ENCODE results near the gene OR6M1.

The OR6M1 gene

GRCh38 chr11:123806249-123806648, at the start of gene OR6M1:
OR6M1 (minus strand) TSS chr11:123806349; CDS start chr11:123806349, 0 bp downstream.
- DNase-seq = no peak

- DNase-seq = no peak
Measured at GRCh38 chr11:123853038-123853437, 46.9 kb upstream of the OR6M1 start.

GRCh38 chr11:123852321-123852720, 46.2 kb upstream of the OR6M1 start:
- no peak for DNase-seq

- DNase-seq = no peak
Measured at GRCh38 chr11:123851110-123851509, 45.0 kb upstream of the OR6M1 start.

GRCh38 chr11:123841174-123841573, 35.0 kb upstream of the OR6M1 start:
- no peak for DNase-seq

- DNase-seq = no peak
Measured at GRCh38 chr11:123839131-123839530, 33.0 kb upstream of the OR6M1 start.

- no peak for DNase-seq
Measured at GRCh38 chr11:123838659-123839058, 32.5 kb upstream of the OR6M1 start.

- DNase-seq = no peak
Measured at GRCh38 chr11:123838199-123838598, 32.0 kb upstream of the OR6M1 start.

GRCh38 chr11:123833095-123833494, 26.9 kb upstream of the OR6M1 start:
- no peak for DNase-seq

GRCh38 chr11:123829745-123830144, 23.6 kb upstream of the OR6M1 start:
- no peak for DNase-seq

- DNase-seq = no peak
Measured at GRCh38 chr11:123822599-123822998, 16.4 kb upstream of the OR6M1 start.

- peak; percentile 27 for DNase-seq
Measured at GRCh38 chr11:123822032-123822431, 15.9 kb upstream of the OR6M1 start.

GRCh38 chr11:123815122-123815521, 9.0 kb upstream of the OR6M1 start:
- no peak for DNase-seq

- no peak for DNase-seq
Measured at GRCh38 chr11:123801765-123802164, 4.4 kb downstream of the OR6M1 start.

GRCh38 chr11:123800036-123800435, 6.1 kb downstream of the OR6M1 start:
- no peak for DNase-seq

- no peak for DNase-seq
Measured at GRCh38 chr11:123799438-123799837, 6.7 kb downstream of the OR6M1 start.

GRCh38 chr11:123798513-123799252, 7.5 kb downstream of the OR6M1 start:
- DNase-seq = no peak

- no peak for DNase-seq
Measured at GRCh38 chr11:123798079-123798478, 8.1 kb downstream of the OR6M1 start.

- no peak for DNase-seq
Measured at GRCh38 chr11:123797541-123797940, 8.6 kb downstream of the OR6M1 start.

- peak; percentile 25 for DNase-seq
Measured at GRCh38 chr11:123797114-123797513, 9.0 kb downstream of the OR6M1 start.

- DNase-seq = no peak
Measured at GRCh38 chr11:123796226-123796625, 9.9 kb downstream of the OR6M1 start.

GRCh38 chr11:123783536-123783935, 22.6 kb downstream of the OR6M1 start:
- no peak for DNase-seq

- no peak for DNase-seq
Measured at GRCh38 chr11:123778511-123778910, 27.6 kb downstream of the OR6M1 start.

GRCh38 chr11:123775715-123776549, 30.2 kb downstream of the OR6M1 start:
- DNase-seq = no peak

Data from NCI-H774 (cell line).